ENCODE measurements around the gene OR5H14.

- TF ChIP-seq POLR2A (IDR thresholded peaks at IDR 0.05; ENCODE audit: low read depth, low read length) = no peak
- TF ChIP-seq POLR2AphosphoS5 (IDR thresholded peaks at IDR 0.05; ENCODE audit: low read depth, low read length) = no peak
- no peak for TF ChIP-seq TAF1 (IDR thresholded peaks at IDR 0.05; ENCODE audit: low read depth, low read length)
- TF ChIP-seq SPI1 (IDR thresholded peaks at IDR 0.05; ENCODE audit: low read depth, low read length) = no peak
- no peak for TF ChIP-seq PAX5 (IDR thresholded peaks at IDR 0.05; ENCODE audit: insufficient read depth, low read length, severe bottlenecking)
Observed at GRCh38 chr3:98099848-98100247, 47.4 kb upstream of the OR5H14 start.
